Neural cell (in vitro differentiated cells): ENCODE data around the gene NPNT.

ENCODE experiments used
- EP300 ChIP-seq: fragments of 450-650 bp; conservative IDR thresholded peaks from 2 replicates; pipeline ENCODE4 v1.6.1; 2014; ENCODE audit warnings: antibody characterized with exemption, mild to moderate bottlenecking, moderate library complexity; ENCODE audit not compliant: poor library complexity, severe bottlenecking
- POLR2AphosphoS5 ChIP-seq: IDR thresholded peaks from 2 replicates; pipeline ENCODE4 v1.6.1; 2012
- SMC3 ChIP-seq: fragments of 450-650 bp; conservative IDR thresholded peaks from 2 replicates; pipeline ENCODE4 v1.6.1; 2014; ENCODE audit warnings: antibody characterized with exemption, mild to moderate bottlenecking, moderate library complexity; ENCODE audit not compliant: poor library complexity
- TAF1 ChIP-seq: IDR thresholded peaks from 2 replicates; pipeline ENCODE4 v1.6.1; 2012; ENCODE audit warnings: low read depth
- TF ChIP-seq, protein P1 (sequence below): fragments of 450-650 bp; IDR thresholded peaks from 2 replicates; pipeline ENCODE4 v1.5.1; 2014; ENCODE audit warnings: antibody characterized with exemption, mild to moderate bottlenecking, moderate library complexity; ENCODE audit not compliant: poor library complexity, severe bottlenecking

DNA sequence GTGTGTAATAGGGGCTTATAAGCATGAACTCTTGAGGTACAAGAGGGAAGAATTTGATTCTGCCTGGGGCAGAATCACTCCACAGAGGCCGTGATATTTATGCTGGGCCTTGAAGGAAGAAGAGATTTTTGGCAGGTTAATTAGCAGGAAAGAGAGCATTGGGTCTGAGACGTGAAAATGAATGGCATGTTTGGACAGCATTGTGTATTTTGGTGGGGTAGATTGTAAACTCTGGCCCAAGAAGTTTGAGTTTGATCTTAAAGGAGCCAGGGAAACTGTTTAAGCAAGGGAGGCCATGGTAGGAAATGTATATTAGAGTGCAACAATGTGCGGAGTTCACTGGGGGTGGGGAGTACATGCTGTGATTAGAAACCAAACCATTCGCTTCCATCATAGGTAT is 62.4 kb downstream of the NPNT start:
- no peak for TF ChIP-seq EP300
- TF ChIP-seq, protein P1, sequence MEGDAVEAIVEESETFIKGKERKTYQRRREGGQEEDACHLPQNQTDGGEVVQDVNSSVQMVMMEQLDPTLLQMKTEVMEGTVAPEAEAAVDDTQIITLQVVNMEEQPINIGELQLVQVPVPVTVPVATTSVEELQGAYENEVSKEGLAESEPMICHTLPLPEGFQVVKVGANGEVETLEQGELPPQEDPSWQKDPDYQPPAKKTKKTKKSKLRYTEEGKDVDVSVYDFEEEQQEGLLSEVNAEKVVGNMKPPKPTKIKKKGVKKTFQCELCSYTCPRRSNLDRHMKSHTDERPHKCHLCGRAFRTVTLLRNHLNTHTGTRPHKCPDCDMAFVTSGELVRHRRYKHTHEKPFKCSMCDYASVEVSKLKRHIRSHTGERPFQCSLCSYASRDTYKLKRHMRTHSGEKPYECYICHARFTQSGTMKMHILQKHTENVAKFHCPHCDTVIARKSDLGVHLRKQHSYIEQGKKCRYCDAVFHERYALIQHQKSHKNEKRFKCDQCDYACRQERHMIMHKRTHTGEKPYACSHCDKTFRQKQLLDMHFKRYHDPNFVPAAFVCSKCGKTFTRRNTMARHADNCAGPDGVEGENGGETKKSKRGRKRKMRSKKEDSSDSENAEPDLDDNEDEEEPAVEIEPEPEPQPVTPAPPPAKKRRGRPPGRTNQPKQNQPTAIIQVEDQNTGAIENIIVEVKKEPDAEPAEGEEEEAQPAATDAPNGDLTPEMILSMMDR = no peak
- TF ChIP-seq SMC3 = no peak
- no peak for TF ChIP-seq TAF1
- no peak for TF ChIP-seq POLR2AphosphoS5
